RWPE1 (cell line): ENCODE data around the gene KLHDC7A.
"Not testable (repeated sequence)": the region's sequence is repeated elsewhere in the genome, so short reads cannot be mapped to it uniquely, and the experiment has no call there.

Experiments used
- CTCF ChIA-PET: fragments of 350-600 bp; sonication (Branson Sonifier 250); formaldehyde crosslinking; extraction: SDS; loops from one replicate; lab custom pipeline; 2021; lab: Yijun Ruan, JAX
- POLR2A ChIA-PET: fragments of 400-600 bp; formaldehyde crosslinking; extraction: SDS; loops from one replicate; lab custom pipeline; 2020; ENCODE audit warnings: antibody characterized with exemption; ENCODE audit not compliant: low non-redundant PET; lab: Yijun Ruan, JAX
- DNase-seq: peaks from one replicate; pipeline ENCODE4 v3.0.0; 2012; ENCODE audit warnings: low spot score
- H3K27ac ChIP-seq: fragments of 450-650 bp; 2 replicates; pipeline ENCODE4 v1.5.1; 2017
- CTCF ChIP-seq: fragments of 450-650 bp; conservative IDR thresholded peaks from 2 replicates; pipeline ENCODE4 v1.5.1; 2017; ENCODE audit warnings: low read depth, mild to moderate bottlenecking

The KLHDC7A gene

GRCh38 chr1:18446751-18447150 is 34.0 kb upstream of the KLHDC7A start:
- no peak for TF ChIP-seq CTCF
- DNase-seq: no peak
- ChIA-PET CTCF (no interaction called here), POLR2A (no interaction called here)
- no peak overlapping the region for H3K27ac ChIP-seq

DNA sequence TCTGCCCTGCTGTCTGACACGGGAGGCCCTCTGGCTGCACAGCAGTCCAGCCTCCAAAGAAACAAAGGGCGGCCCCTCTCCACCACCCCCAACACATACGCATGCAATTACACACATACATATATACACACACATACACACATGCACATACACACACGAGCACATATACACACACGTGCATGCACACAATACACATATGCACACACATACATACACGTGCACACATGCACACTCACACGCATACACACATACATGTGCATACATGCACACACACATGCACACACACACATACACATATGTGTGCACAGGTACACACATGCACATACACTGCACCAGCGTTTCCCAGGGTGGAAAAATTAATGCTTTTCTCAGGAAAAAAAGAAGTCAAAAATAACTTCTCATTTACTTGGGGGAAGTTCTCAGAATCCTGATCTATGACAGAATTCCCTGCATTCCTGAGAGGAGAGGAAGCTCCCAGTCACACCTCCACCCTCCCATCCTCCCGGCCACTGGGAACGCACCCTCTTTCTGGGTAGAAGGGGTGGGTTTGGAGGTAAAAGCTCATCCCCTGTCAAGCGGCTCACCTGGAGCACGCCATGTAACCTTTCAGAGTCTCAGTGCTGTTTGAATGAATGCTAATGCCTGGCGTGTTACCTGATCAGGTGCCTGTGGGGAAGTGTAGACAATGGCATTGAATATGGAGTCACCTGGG is 33.1 kb upstream of the KLHDC7A start:
- DNase-seq: no peak
- CTCF ChIA-PET: no interaction called here
- no peak overlapping the region for H3K27ac ChIP-seq
- POLR2A ChIA-PET: no interaction called here
- no peak for TF ChIP-seq CTCF

DNA sequence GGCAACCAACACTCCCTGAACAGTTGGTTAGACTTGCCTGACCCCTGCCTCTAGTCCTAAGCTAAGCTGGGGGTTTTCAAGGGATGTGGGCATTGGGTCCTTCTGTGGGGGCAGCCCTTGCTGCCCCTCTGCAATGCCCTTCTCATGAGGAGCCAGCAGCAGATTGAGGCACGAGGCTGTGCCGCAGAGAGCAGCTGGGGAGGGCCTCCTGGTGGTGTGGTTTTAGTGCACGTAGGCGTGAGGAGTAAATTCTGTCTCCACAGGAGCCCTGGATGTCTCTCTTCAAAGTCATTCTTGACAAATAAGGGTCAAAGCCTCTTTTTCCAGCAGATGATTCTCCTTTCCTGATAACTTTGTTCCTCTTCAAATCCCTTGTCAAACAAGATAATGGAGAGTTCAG is 31.8 kb upstream of the KLHDC7A start:
- POLR2A ChIA-PET: no interaction called here
- no peak overlapping the region for H3K27ac ChIP-seq
- no peak for TF ChIP-seq CTCF
- DNase-seq: no peak
- CTCF ChIA-PET: no interaction called here

- TF ChIP-seq CTCF: no peak
- DNase-seq: peak; percentile 69
- CTCF ChIA-PET: no interaction called here
These were observed 28.2 kb upstream of the KLHDC7A start for GRCh38 chr1:18452550-18452949.

DNA sequence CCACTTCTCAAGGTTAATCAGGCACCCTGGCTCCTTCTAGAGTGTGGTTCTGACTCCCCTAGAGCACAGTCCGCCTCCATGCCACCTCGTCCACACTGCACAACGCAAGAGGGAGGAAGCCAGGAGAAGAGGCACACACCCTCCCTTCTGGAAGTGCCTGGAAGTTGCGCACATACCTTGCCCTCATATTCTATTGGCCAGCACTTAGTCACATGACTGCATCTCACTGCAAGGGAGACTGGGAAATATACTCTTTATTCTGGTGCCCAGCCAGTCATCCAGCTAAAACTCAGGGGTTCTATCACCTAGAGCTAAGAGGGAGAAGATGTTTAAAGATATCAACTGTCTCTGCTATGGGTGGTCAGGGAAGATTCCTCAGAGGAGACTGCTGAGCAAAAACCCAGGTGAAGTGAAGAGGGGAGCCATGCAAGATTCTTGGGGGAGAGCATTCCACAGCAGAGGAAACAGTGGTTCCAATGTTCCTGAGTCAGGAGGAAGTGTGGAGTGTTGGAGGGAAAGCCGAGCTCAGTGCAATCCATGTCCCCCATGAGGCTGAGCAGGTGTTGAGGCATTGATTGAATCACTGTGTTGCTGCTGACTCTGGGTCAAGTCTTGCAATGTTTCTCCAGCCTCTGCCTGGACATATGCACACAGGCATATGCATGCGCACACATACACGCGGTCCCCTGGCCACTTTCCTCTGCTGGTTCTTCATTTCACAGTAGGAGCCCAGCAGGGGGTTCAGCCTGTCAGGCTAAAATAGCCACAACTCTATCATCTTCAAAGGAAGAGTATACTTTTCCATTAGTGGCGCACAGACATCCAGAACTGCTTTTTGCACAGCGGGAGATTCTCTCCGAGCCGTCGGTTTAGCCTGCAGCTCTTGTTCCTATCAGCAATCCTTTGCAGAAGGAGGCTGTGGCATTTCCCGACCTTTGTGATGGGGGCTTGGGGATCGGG is 22.3 kb upstream of the KLHDC7A start:
- no peak overlapping the region for H3K27ac ChIP-seq
- DNase-seq: no peak
- CTCF ChIA-PET: interaction anchor here (0.7 kb wide), 1 partner anchor 680 kb away, joined by 3 read pairs; no protein-coding TSS in a partner anchor
- no peak for TF ChIP-seq CTCF
- POLR2A ChIA-PET: no interaction called here

More at GRCh38 chr1:18452550-18452949, 28.2 kb upstream of the KLHDC7A start:
- POLR2A ChIA-PET: no interaction called here
- H3K27ac ChIP-seq: no peak overlapping the region

DNA sequence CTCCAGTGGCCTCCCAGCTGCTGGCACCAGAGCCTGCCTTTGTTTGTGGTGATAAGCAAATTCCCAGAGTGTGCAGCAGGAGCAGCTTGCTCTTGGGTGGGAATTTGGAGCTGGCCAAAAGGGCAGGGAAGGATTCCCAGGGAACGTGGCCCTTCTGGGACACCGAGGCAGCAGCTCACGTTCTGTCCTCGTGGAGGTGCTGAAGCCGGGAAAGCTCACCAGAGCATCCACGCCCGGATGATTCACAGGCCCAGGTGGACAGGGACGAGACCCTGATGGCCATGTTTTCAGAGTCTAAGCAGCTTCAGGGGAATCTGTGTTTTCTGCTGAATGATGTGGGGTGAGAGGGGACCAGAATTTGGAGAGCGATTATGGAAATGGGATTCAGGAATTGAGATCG is 19.1 kb upstream of the KLHDC7A start:
- no peak for DNase-seq
- no peak for TF ChIP-seq CTCF
- H3K27ac ChIP-seq: no peak overlapping the region
- ChIA-PET CTCF (interaction anchor here (0.6 kb wide), 1 partner anchor 240 kb away, joined by 3 read pairs; no protein-coding TSS in a partner anchor), POLR2A (no interaction called here)

DNA sequence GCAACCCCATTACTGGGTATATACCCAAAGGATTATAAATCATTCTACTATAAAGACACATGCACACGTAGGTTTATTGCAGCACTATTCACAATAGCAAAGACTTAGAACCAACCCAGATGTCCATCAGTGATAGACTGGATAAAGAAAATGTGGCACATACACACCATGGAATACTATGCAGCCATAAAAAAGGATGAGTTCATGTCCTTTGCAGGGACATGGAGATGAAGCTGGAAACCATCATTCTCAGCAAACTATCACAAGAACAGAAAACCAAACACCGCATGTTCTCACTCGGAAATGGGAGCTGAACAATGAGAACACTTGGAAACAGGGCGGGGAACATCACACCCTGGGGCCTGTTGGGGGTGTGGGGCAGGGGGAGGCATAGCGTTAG is 18.2 kb upstream of the KLHDC7A start:
- POLR2A ChIA-PET, DNase-seq, H3K27ac ChIP-seq, CTCF ChIA-PET: not testable (repeated sequence)
